Muscle layer of colon (tissue), 2 donors: Measurements from ENCODE around the gene TANC1.

Source experiments
- H3K27ac ChIP-seq: one replicate; pipeline ENCODE4 v1.7.0; 2013; ENCODE audit warnings: low read depth, mild to moderate bottlenecking, low read length, moderate library complexity
- H3K27me3 ChIP-seq, 2 donors: one replicate each; pipeline ENCODE4 v1.7.0; 2013; ENCODE audit warnings: low read length in 2 of 2, mild to moderate bottlenecking in 2 of 2; ENCODE audit not compliant: insufficient read depth in 2 of 2, control insufficient read depth in 1 of 2
- H3K36me3 ChIP-seq: one replicate; pipeline ENCODE4 v1.7.0; 2013; ENCODE audit warnings: mild to moderate bottlenecking, low read length; ENCODE audit not compliant: insufficient read depth
- H3K4me1 ChIP-seq: one replicate; pipeline ENCODE4 v1.7.0; 2013; ENCODE audit warnings: mild to moderate bottlenecking, low read length; ENCODE audit not compliant: insufficient read depth
- H3K4me3 ChIP-seq, 2 donors: one replicate each; pipeline ENCODE4 v1.7.0; 2013; ENCODE audit warnings: low read length in 2 of 2, low read depth in 1 of 2, mild to moderate bottlenecking in 1 of 2, moderate library complexity in 1 of 2
- H3K9ac ChIP-seq: one replicate; pipeline ENCODE4 v1.7.0; 2013; ENCODE audit warnings: low read length
- H3K9me3 ChIP-seq: one replicate; pipeline ENCODE4 v1.7.0; 2013; ENCODE audit warnings: mild to moderate bottlenecking, low read length
- donor health status: abdominal sarcoma.
- donor health status: Adenocarcinoma of cecum.

The TANC1 gene

GRCh38 chr2:159012142-159012541, 43.7 kb downstream of the TANC1 start:
- no peak overlapping the region for H3K9ac ChIP-seq
- no peak overlapping the region for H3K27ac ChIP-seq
- H3K36me3 ChIP-seq = no peaks in the 10 kb centered on the region
- H3K9me3 ChIP-seq = no peaks in the 10 kb centered on the region
- H3K4me3 ChIP-seq = no peak overlapping the region
- peaks cover 13% of the 10 kb centered on the region for H3K4me1 ChIP-seq
- H3K27me3 ChIP-seq = no peaks in the 10 kb centered on the region

GRCh38 chr2:159013103-159013502, 44.7 kb downstream of the TANC1 start:
- H3K4me1 ChIP-seq = peaks cover 13% of the 10 kb centered on the region
- H3K27ac ChIP-seq = no peak overlapping the region
- no peaks in the 10 kb centered on the region for H3K9me3 ChIP-seq
- H3K4me3 ChIP-seq = no peak overlapping the region
- no peaks in the 10 kb centered on the region for H3K27me3 ChIP-seq
- H3K36me3 ChIP-seq = no peaks in the 10 kb centered on the region
- H3K9ac ChIP-seq = no peak overlapping the region

GRCh38 chr2:159015174-159015573, 46.7 kb downstream of the TANC1 start:
- no peak overlapping the region for H3K4me3 ChIP-seq
- H3K27ac ChIP-seq = no peak overlapping the region
- no peaks in the 10 kb centered on the region for H3K9me3 ChIP-seq
- H3K27me3 ChIP-seq = no peaks in the 10 kb centered on the region
- H3K9ac ChIP-seq = no peak overlapping the region
- no peaks in the 10 kb centered on the region for H3K36me3 ChIP-seq
- peaks cover 10% of the 10 kb centered on the region for H3K4me1 ChIP-seq

GRCh38 chr2:159015823-159016222, 47.4 kb downstream of the TANC1 start:
- Histone ChIP-seq H3K4me3 (no peak overlapping the region), H3K9me3 (no peaks in the 10 kb centered on the region), H3K27me3 (no peaks in the 10 kb centered on the region), H3K36me3 (no peaks in the 10 kb centered on the region), H3K27ac (no peak overlapping the region), H3K9ac (no peak overlapping the region), H3K4me1 (peaks cover 6% of the 10 kb centered on the region)

GRCh38 chr2:159017837-159018236, 49.4 kb downstream of the TANC1 start:
- H3K9me3 ChIP-seq = no peaks in the 10 kb centered on the region
- no peaks in the 10 kb centered on the region for H3K4me1 ChIP-seq
- no peaks in the 10 kb centered on the region for H3K27me3 ChIP-seq

GRCh38 chr2:159019021-159019420, 50.6 kb downstream of the TANC1 start:
- H3K4me3 ChIP-seq = no peak overlapping the region
- H3K9ac ChIP-seq = no peak overlapping the region
- no peaks in the 10 kb centered on the region for H3K9me3 ChIP-seq
- H3K27ac ChIP-seq = no peak overlapping the region
- no peaks in the 10 kb centered on the region for H3K4me1 ChIP-seq
- no peaks in the 10 kb centered on the region for H3K27me3 ChIP-seq
- no peaks in the 10 kb centered on the region for H3K36me3 ChIP-seq

More at GRCh38 chr2:159017837-159018236, 49.4 kb downstream of the TANC1 start:
- Histone ChIP-seq H3K4me3 (no peak overlapping the region), H3K36me3 (no peaks in the 10 kb centered on the region), H3K27ac (no peak overlapping the region), H3K9ac (no peak overlapping the region)

- H3K4me3 ChIP-seq = no peak overlapping the region
- H3K9ac ChIP-seq = no peak overlapping the region
- no peaks in the 10 kb centered on the region for H3K36me3 ChIP-seq
- H3K4me1 ChIP-seq = peaks cover 7% of the 10 kb centered on the region
- H3K27me3 ChIP-seq = no peaks in the 10 kb centered on the region
- H3K9me3 ChIP-seq = no peaks in the 10 kb centered on the region
- no peak overlapping the region for H3K27ac ChIP-seq
These were observed 53.6 kb downstream of the TANC1 start for GRCh38 chr2:159022019-159022418.

- H3K9ac ChIP-seq = no peak overlapping the region
- H3K4me3 ChIP-seq = no peak overlapping the region
- no peaks in the 10 kb centered on the region for H3K27me3 ChIP-seq
- H3K27ac ChIP-seq = no peak overlapping the region
- no peaks in the 10 kb centered on the region for H3K36me3 ChIP-seq
- H3K9me3 ChIP-seq = no peaks in the 10 kb centered on the region
- peaks cover 16% of the 10 kb centered on the region for H3K4me1 ChIP-seq
These were observed 57.7 kb downstream of the TANC1 start for GRCh38 chr2:159026170-159026569.

- no peaks in the 10 kb centered on the region for H3K9me3 ChIP-seq
- no peak overlapping the region for H3K4me3 ChIP-seq
- peaks cover 29% of the 10 kb centered on the region for H3K4me1 ChIP-seq
- no peak overlapping the region for H3K9ac ChIP-seq
- no peaks in the 10 kb centered on the region for H3K27me3 ChIP-seq
- no peaks in the 10 kb centered on the region for H3K36me3 ChIP-seq
- no peak overlapping the region for H3K27ac ChIP-seq
These were observed 60.3 kb downstream of the TANC1 start for GRCh38 chr2:159028776-159029175.

GRCh38 chr2:159029936-159030335, 61.5 kb downstream of the TANC1 start:
- no peaks in the 10 kb centered on the region for H3K36me3 ChIP-seq
- H3K4me3 ChIP-seq = no peak overlapping the region
- peaks cover 32% of the 10 kb centered on the region for H3K4me1 ChIP-seq
- no peak overlapping the region for H3K27ac ChIP-seq
- no peaks in the 10 kb centered on the region for H3K9me3 ChIP-seq
- H3K9ac ChIP-seq = no peak overlapping the region
- H3K27me3 ChIP-seq = no peaks in the 10 kb centered on the region

- H3K27me3 ChIP-seq = no peaks in the 10 kb centered on the region
- no peak overlapping the region for H3K27ac ChIP-seq
- no peak overlapping the region for H3K9ac ChIP-seq
- peaks cover 36% of the 10 kb centered on the region for H3K4me1 ChIP-seq
- H3K9me3 ChIP-seq = no peaks in the 10 kb centered on the region
- no peak overlapping the region for H3K4me3 ChIP-seq
- no peaks in the 10 kb centered on the region for H3K36me3 ChIP-seq
These were observed 62.4 kb downstream of the TANC1 start for GRCh38 chr2:159030674-159031380.

- no peaks in the 10 kb centered on the region for H3K27me3 ChIP-seq
- no peak overlapping the region for H3K9ac ChIP-seq
- no peaks in the 10 kb centered on the region for H3K9me3 ChIP-seq
- peaks cover 33% of the 10 kb centered on the region for H3K4me1 ChIP-seq
- no peaks in the 10 kb centered on the region for H3K36me3 ChIP-seq
- H3K4me3 ChIP-seq = no peak overlapping the region
- no peak overlapping the region for H3K27ac ChIP-seq
These were observed 63.7 kb downstream of the TANC1 start for GRCh38 chr2:159032146-159032545.
